ENCODE measurements around the gene RPL3. TPM values are rescaled to one million over a fixed set of nuclear protein-coding genes. Genes with fewer than 3 reads are reported as not detected.
"Not testable (repeated sequence)": the region's sequence is repeated elsewhere in the genome, so short reads cannot be mapped to it uniquely, and the experiment has no call there.

RPL3 gene
- polyA plus RNA-seq (ENCODE audit: insufficient read length) = 2,719 TPM

GRCh38 chr22:39319284-39320022 is at the start of gene RPL3:
RPL3 (minus strand) TSS chr22:39319623; CDS start chr22:39319597, 26 bp downstream.
- peak; percentile 99 for DNase-seq

GRCh38 chr22:39369186-39369585 is 49.8 kb upstream of the RPL3 start:
- no peak for DNase-seq

GRCh38 chr22:39368461-39368911 is 49.1 kb upstream of the RPL3 start:
- DNase-seq = no peak

GRCh38 chr22:39367035-39367434 is 47.6 kb upstream of the RPL3 start:
- no peak for DNase-seq

GRCh38 chr22:39365492-39365780 is 46.0 kb upstream of the RPL3 start:
- DNase-seq = no peak

- DNase-seq = no peak
Measured at GRCh38 chr22:39364714-39365491, 45.5 kb upstream of the RPL3 start.

GRCh38 chr22:39363751-39364515 is 44.5 kb upstream of the RPL3 start:
- DNase-seq = no peak

GRCh38 chr22:39362932-39363331 is 43.5 kb upstream of the RPL3 start:
- DNase-seq = no peak

GRCh38 chr22:39362271-39362670 is 42.8 kb upstream of the RPL3 start:
- DNase-seq = no peak

- DNase-seq = no peak
Measured at GRCh38 chr22:39361496-39361895, 42.1 kb upstream of the RPL3 start.

GRCh38 chr22:39360674-39361413 is 41.4 kb upstream of the RPL3 start:
- no peak for DNase-seq

GRCh38 chr22:39360242-39360641 is 40.8 kb upstream of the RPL3 start:
- DNase-seq = no peak

- DNase-seq = no peak
Measured at GRCh38 chr22:39359659-39360195, 40.3 kb upstream of the RPL3 start.

- DNase-seq = not testable (repeated sequence)
Measured at GRCh38 chr22:39358197-39358596, 38.8 kb upstream of the RPL3 start.

GRCh38 chr22:39357110-39358108 is 38.0 kb upstream of the RPL3 start:
- DNase-seq = not testable (repeated sequence)

- no peak for DNase-seq
Measured at GRCh38 chr22:39356464-39356863, 37.0 kb upstream of the RPL3 start.

GRCh38 chr22:39355805-39356204 is 36.4 kb upstream of the RPL3 start:
- DNase-seq = not testable (repeated sequence)

- no peak for DNase-seq
Measured at GRCh38 chr22:39355080-39355479, 35.7 kb upstream of the RPL3 start.

GRCh38 chr22:39353346-39353745 is 33.9 kb upstream of the RPL3 start:
- DNase-seq = no peak

- DNase-seq = no peak
Measured at GRCh38 chr22:39352306-39352891, 33.0 kb upstream of the RPL3 start.

Data from hindlimb muscle (tissue), 1 donor.